ENCODE data around the gene OSBPL1A.

OSBPL1A gene

DNA sequence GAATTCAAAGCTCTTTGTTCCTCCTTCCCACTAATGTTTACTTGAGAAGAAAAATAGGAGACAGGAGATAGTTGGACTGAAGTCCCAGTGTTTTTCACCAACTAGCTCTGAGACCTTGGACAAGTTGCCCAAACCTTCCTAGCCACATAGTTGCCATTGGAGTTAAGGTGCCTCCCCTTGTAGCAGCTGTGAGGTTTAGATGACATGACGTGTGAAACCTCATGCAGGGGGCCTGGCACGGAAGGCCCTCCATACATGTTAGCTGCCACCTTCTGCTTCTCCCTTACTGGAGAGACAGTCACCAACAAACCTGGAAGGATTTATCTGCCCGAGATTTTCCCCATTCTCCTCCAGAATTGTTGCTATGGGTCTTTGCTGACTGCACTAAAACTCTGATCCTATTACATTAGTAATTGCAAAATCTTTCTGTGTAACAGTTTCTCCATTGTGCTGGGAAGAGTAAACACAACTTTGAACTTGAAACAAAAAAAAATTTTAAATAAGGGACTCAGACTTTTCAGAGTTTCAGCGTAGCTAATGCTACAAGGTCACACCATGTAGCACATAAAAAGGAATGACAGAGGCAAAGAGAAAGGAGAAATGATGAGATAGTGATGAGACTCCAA is 282.6 kb downstream of the OSBPL1A start:
- no peak for DNase-seq

DNA sequence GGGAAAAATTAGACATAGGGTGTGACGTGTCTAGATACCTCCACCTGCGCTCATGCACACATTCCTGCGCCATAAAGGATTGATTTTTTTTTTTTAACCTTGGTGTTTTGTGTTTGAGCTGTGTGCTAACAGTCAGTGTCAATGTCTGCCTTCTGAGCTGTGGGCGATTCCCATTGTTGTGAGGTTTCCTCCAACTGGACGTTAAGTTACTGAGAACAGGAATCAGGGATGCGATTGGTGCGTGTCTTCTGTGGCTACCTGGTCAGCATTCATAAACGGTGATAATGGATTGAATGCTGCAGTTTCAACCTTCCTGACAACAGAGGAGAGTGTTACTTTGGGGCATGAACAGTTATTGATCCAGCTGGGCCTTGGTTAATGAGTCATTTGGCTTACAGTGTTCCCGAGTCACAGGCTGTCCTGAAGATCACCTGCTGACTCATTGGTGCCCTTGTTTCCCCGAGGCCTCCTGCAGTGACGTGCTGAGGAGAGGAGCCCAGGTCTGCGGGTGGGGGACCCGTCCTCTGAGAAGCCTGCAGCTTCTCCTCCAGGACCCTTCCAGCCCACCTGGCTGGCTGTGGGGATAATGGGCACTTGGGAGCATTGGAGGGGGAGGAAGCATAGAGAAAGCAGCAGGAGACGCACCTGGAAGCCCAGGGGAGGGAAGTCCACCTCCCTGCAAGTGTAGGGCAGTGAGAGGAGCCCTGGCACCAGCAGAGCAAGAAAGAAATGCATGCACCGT is 284.6 kb downstream of the OSBPL1A start:
- DNase-seq: peak; percentile 12

DNA sequence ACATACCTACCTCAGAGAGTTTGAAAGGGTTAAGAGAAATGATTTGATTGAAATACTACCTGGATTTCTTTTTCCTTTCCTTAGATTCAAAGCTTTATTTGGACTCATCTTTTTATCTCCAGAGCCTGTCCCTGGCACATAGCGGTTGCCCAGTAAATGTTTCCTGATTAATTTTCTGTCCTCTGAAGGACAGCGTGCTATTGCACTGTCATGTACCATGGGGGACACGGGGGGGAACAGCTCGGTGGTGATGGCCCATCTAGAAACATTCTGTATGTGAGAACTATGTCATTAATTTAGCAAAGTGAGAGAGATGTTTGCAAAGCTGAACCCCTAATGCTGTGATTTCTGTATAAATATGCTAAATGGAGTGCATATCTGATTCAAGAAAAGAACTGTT is 285.2 kb downstream of the OSBPL1A start:
- DNase-seq: no peak

Measured in stimulated activated CD4-positive, alpha-beta T cell treated with anti-CD3 and anti-CD28 coated beads, Interleukin-1b, Interleukin-23, amount 100 ng/mL, for 48 hours (primary cell).